ENCODE data around the gene DPP7.

GRCh38 chr9:137077758-137078693 is 36.5 kb downstream of the DPP7 start:
- no peak for TF ChIP-seq CTCF (conservative IDR thresholded peaks at IDR 0.05; ENCODE audit: low read length)
- TF ChIP-seq EZH2phosphoT487 (IDR thresholded peaks at IDR 0.05; ENCODE audit: borderline replicate concordance, low read depth, low read length), result no peak

Measured in OCI-LY7 (cell line).